ENCODE results near the gene BEST1. TPM values are rescaled to one million over a fixed set of nuclear protein-coding genes. Genes with fewer than 3 reads are reported as not detected.

The BEST1 gene
- total and polyA plus RNA-seq, 2 experiments from 2014 or later: 3.9 to 5.1 TPM

GRCh38 chr11:61904539-61905048 is 45.6 kb upstream of the BEST1 start:
- H3K27me3 ChIP-seq (replicated peaks; ENCODE audit: insufficient read depth): no peaks in the 10 kb centered on the region
- no peak overlapping the region for H2AFZ ChIP-seq
- no peaks in the 10 kb centered on the region for H4K20me1 ChIP-seq (ENCODE audit: insufficient read depth)
- no peaks in the 10 kb centered on the region for H3F3A ChIP-seq (ENCODE audit: insufficient read depth)
- WGBS, 2 experiments (ENCODE audit: low coverage in 1 of 2, low lambda C conversion rate in 2 of 2, missing lambda C conversion rate in 2 of 2): 76 to 82% methylated on average over 18 to 19 of the region's 19 CpGs
- H3K79me2 ChIP-seq (ENCODE audit: insufficient read depth): no peaks in the 10 kb centered on the region
- no peak for DNase-seq
- no peak for TF ChIP-seq EZH2 (IDR thresholded peaks at IDR 0.05; ENCODE audit: insufficient read depth, poor library complexity, severe bottlenecking)
- TF ChIP-seq EZH2phosphoT487 (IDR thresholded peaks at IDR 0.05; ENCODE audit: insufficient read depth, low read depth): no peak
- H3K27ac ChIP-seq: no peak overlapping the region
- in situ Hi-C loops (cut with MboI): no loop called here
- H3K36me3 ChIP-seq (ENCODE audit: low read depth): no peaks in the 10 kb centered on the region
- H3K4me2 ChIP-seq (ENCODE audit: unreplicated experiment): no peak overlapping the region
- H3K4me3 ChIP-seq: no peak overlapping the region
- no peak overlapping the region for H3K9ac ChIP-seq
- H3K4me1 ChIP-seq (ENCODE audit: insufficient read depth): no peaks in the 10 kb centered on the region
- H3K9me2 ChIP-seq (ENCODE audit: insufficient read depth): no peaks in the 10 kb centered on the region
- no peaks in the 10 kb centered on the region for H3K9me3 ChIP-seq (ENCODE audit: low read depth)

GRCh38 chr11:61905067-61905696 is 45.0 kb upstream of the BEST1 start:
- Histone ChIP-seq H3K4me3 (no peak overlapping the region), H3K36me3 (ENCODE audit: low read depth) (no peaks in the 10 kb centered on the region), H3K4me1 (ENCODE audit: insufficient read depth) (no peaks in the 10 kb centered on the region), H3K4me2 (ENCODE audit: unreplicated experiment) (no peak overlapping the region), H3K79me2 (ENCODE audit: insufficient read depth) (no peaks in the 10 kb centered on the region), H3K27ac (no peak overlapping the region), H3F3A (ENCODE audit: insufficient read depth) (no peaks in the 10 kb centered on the region), H3K9ac (no peak overlapping the region), H3K9me3 (ENCODE audit: low read depth) (no peaks in the 10 kb centered on the region), H4K20me1 (ENCODE audit: insufficient read depth) (no peaks in the 10 kb centered on the region), H3K9me2 (ENCODE audit: insufficient read depth) (no peaks in the 10 kb centered on the region), H3K27me3 (replicated peaks; ENCODE audit: insufficient read depth) (no peaks in the 10 kb centered on the region), H2AFZ (no peak overlapping the region)
- WGBS, 2 experiments (ENCODE audit: low coverage in 1 of 2, low lambda C conversion rate in 2 of 2, missing lambda C conversion rate in 2 of 2): 85 to 87% methylated on average over 13 of the region's 13 CpGs
- no peak for DNase-seq
- in situ Hi-C loops (cut with MboI): no loop called here
- TF ChIP-seq EZH2phosphoT487 (IDR thresholded peaks at IDR 0.05; ENCODE audit: insufficient read depth, low read depth) (no peak), EZH2 (IDR thresholded peaks at IDR 0.05; ENCODE audit: insufficient read depth, poor library complexity, severe bottlenecking) (no peak)

GRCh38 chr11:61905801-61906521 is 44.2 kb upstream of the BEST1 start:
- Histone ChIP-seq H3K27ac (no peak overlapping the region), H3K4me3 (no peak overlapping the region), H3K36me3 (ENCODE audit: low read depth) (no peaks in the 10 kb centered on the region), H3F3A (ENCODE audit: insufficient read depth) (no peaks in the 10 kb centered on the region), H4K20me1 (ENCODE audit: insufficient read depth) (no peaks in the 10 kb centered on the region), H3K27me3 (replicated peaks; ENCODE audit: insufficient read depth) (no peaks in the 10 kb centered on the region), H3K79me2 (ENCODE audit: insufficient read depth) (no peaks in the 10 kb centered on the region), H3K9ac (no peak overlapping the region), H3K9me3 (ENCODE audit: low read depth) (no peaks in the 10 kb centered on the region), H3K9me2 (ENCODE audit: insufficient read depth) (no peaks in the 10 kb centered on the region), H2AFZ (no peak overlapping the region), H3K4me2 (ENCODE audit: unreplicated experiment) (no peak overlapping the region), H3K4me1 (ENCODE audit: insufficient read depth) (no peaks in the 10 kb centered on the region)
- in situ Hi-C loops (cut with MboI): no loop called here
- no peak for TF ChIP-seq EZH2phosphoT487 (IDR thresholded peaks at IDR 0.05; ENCODE audit: insufficient read depth, low read depth)
- TF ChIP-seq EZH2 (IDR thresholded peaks at IDR 0.05; ENCODE audit: insufficient read depth, poor library complexity, severe bottlenecking): no peak
- 84% methylated on average over 12 to 14 of the region's 14 CpGs for whole genome bisulfite sequencing, 2 experiments (ENCODE audit: low coverage in 1 of 2, low lambda C conversion rate in 2 of 2, missing lambda C conversion rate in 2 of 2)
- no peak for DNase-seq

GRCh38 chr11:61906522-61906909 is 43.6 kb upstream of the BEST1 start:
- Histone ChIP-seq H3K4me2 (ENCODE audit: unreplicated experiment) (no peak overlapping the region), H4K20me1 (ENCODE audit: insufficient read depth) (no peaks in the 10 kb centered on the region), H2AFZ (no peak overlapping the region), H3K9me2 (ENCODE audit: insufficient read depth) (no peaks in the 10 kb centered on the region), H3K9ac (no peak overlapping the region), H3K36me3 (ENCODE audit: low read depth) (no peaks in the 10 kb centered on the region), H3K79me2 (ENCODE audit: insufficient read depth) (no peaks in the 10 kb centered on the region), H3K4me3 (no peak overlapping the region), H3K27me3 (replicated peaks; ENCODE audit: insufficient read depth) (no peaks in the 10 kb centered on the region), H3K9me3 (ENCODE audit: low read depth) (no peaks in the 10 kb centered on the region), H3K4me1 (ENCODE audit: insufficient read depth) (no peaks in the 10 kb centered on the region), H3K27ac (no peak overlapping the region), H3F3A (ENCODE audit: insufficient read depth) (no peaks in the 10 kb centered on the region)
- no peak for DNase-seq
- in situ Hi-C loops (cut with MboI): no loop called here
- WGBS, 2 experiments (ENCODE audit: low coverage in 1 of 2, low lambda C conversion rate in 2 of 2, missing lambda C conversion rate in 2 of 2): 93 to 94% methylated on average over 9 to 14 of the region's 14 CpGs
- TF ChIP-seq EZH2phosphoT487 (IDR thresholded peaks at IDR 0.05; ENCODE audit: insufficient read depth, low read depth): no peak
- TF ChIP-seq EZH2 (IDR thresholded peaks at IDR 0.05; ENCODE audit: insufficient read depth, poor library complexity, severe bottlenecking): no peak

Data from GM23248 (cell line).